ENCODE measurements around the gene LDB2.

DNA sequence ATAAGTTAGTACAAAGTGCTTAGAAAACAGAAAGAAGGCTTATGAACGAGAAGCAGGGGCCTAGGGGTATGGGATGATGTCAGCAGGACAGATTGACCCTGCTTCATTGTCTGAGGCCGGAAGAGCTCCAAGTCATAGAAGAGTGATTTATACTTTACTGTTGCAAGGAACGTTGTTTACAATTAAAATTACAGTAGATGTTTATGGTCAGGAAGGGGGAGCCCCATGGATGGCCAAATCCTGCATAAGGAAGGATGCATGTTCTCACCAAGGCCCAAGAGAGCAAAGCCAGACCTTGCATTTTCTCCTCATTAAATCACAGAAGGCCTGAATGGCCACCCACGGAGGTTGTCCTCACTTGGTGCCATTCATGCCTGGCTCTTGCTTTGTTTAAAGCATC, 115.3 kb downstream of the LDB2 start:
- TF ChIP-seq, protein P1, sequence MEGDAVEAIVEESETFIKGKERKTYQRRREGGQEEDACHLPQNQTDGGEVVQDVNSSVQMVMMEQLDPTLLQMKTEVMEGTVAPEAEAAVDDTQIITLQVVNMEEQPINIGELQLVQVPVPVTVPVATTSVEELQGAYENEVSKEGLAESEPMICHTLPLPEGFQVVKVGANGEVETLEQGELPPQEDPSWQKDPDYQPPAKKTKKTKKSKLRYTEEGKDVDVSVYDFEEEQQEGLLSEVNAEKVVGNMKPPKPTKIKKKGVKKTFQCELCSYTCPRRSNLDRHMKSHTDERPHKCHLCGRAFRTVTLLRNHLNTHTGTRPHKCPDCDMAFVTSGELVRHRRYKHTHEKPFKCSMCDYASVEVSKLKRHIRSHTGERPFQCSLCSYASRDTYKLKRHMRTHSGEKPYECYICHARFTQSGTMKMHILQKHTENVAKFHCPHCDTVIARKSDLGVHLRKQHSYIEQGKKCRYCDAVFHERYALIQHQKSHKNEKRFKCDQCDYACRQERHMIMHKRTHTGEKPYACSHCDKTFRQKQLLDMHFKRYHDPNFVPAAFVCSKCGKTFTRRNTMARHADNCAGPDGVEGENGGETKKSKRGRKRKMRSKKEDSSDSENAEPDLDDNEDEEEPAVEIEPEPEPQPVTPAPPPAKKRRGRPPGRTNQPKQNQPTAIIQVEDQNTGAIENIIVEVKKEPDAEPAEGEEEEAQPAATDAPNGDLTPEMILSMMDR (IDR thresholded peaks at IDR 0.05) = no peak
- TF ChIP-seq POLR2A (IDR thresholded peaks at IDR 0.05; ENCODE audit: low read length) (no peak), CEBPB (IDR thresholded peaks at IDR 0.05) (no peak), MAFK (IDR thresholded peaks at IDR 0.05; ENCODE audit: partially characterized antibody) (no peak), BHLHE40 (IDR thresholded peaks at IDR 0.05; ENCODE audit: low read depth, low read length) (no peak), POLR2AphosphoS2 (conservative IDR thresholded peaks at IDR 0.05; ENCODE audit: low read length) (no peak)

All from A549 (cell line).